Measurements from ENCODE around the gene RRN3. TPM values are rescaled to one million over a fixed set of nuclear protein-coding genes. Genes with fewer than 3 reads are reported as not detected.
"Not testable (repeated sequence)": the region's sequence is repeated elsewhere in the genome, so short reads cannot be mapped to it uniquely, and the experiment has no call there.

Gene RRN3
- polyA plus RNA-seq, 2 of the 4 experiments (the other 2 are of a cell fraction): 34.0 to 95.7 TPM

- no peak for DNase-seq (ENCODE audit: low read depth in 1 of 2, low spot score in 1 of 2)
- CTCF ChIA-PET: interaction anchor here (0.6 kb wide), 1 partner anchor 10 kb away, joined by 3 read pairs; no protein-coding TSS in a partner anchor
- H3K4me2 ChIP-seq: no peak overlapping the region
- H3K4me1 ChIP-seq: no peaks in the 10 kb centered on the region
- H3K9me3 ChIP-seq: no peaks in the 10 kb centered on the region
- POLR2A ChIA-PET: no interaction called here
- no peak for ATAC-seq
- no peak overlapping the region for H3K27ac ChIP-seq
- no peak for FAIRE-seq
- TF ChIP-seq SMC3 (IDR thresholded peaks at IDR 0.05) (no peak), RNF2 (IDR thresholded peaks at IDR 0.05; ENCODE audit: borderline replicate concordance, low read depth) (no peak)
- 91% methylated on average over 10 of the region's 10 CpGs for WGBS (ENCODE audit: missing lambda C conversion rate)
- H3K4me3 ChIP-seq: no peak overlapping the region
Observed at GRCh38 chr16:15052747-15053476, 41.2 kb downstream of the RRN3 start.

- no peak for TF ChIP-seq CBX8 (IDR thresholded peaks at IDR 0.05)
- no peak for TF ChIP-seq RAD21 (conservative IDR thresholded peaks at IDR 0.05 in 1 of 2, IDR thresholded peaks at IDR 0.05 in 1 of 2)
- TF ChIP-seq FOXS1 (CRISPR knock-in tag; IDR thresholded peaks at IDR 0.05): no peak
- TF ChIP-seq REST (IDR thresholded peaks at IDR 0.05): no peak
- TF ChIP-seq EHF (CRISPR knock-in tag; IDR thresholded peaks at IDR 0.05): no peak
- TF ChIP-seq CEBPB (IDR thresholded peaks at IDR 0.05): no peak
- no peak for TF ChIP-seq HEYL (CRISPR knock-in tag; IDR thresholded peaks at IDR 0.05)
- TF ChIP-seq ELK1 (IDR thresholded peaks at IDR 0.05; ENCODE audit: low read depth, low read length): no peak
- no peak for TF ChIP-seq MAZ (IDR thresholded peaks at IDR 0.05; ENCODE audit: borderline replicate concordance, low read depth, low read length)
- TF ChIP-seq MYC (IDR thresholded peaks at IDR 0.05; ENCODE audit: borderline replicate concordance, low read length): no peak
- TF ChIP-seq HDAC2 (IDR thresholded peaks at IDR 0.05): no peak
- TF ChIP-seq EP300 (IDR thresholded peaks at IDR 0.05): no peak
- TF ChIP-seq CTCF (IDR thresholded peaks at IDR 0.05): no peak
- no peak for TF ChIP-seq CHD2 (IDR thresholded peaks at IDR 0.05; ENCODE audit: low read length, partially characterized antibody)
- TF ChIP-seq KDM5A (IDR thresholded peaks at IDR 0.05): no peak
- no peak for TF ChIP-seq HES2 (IDR thresholded peaks at IDR 0.05)
- no peak for TF ChIP-seq BCL3 (IDR thresholded peaks at IDR 0.05)
- TF ChIP-seq EHMT2 (IDR thresholded peaks at IDR 0.05; ENCODE audit: low read depth): no peak
- TF ChIP-seq E2F6 (IDR thresholded peaks at IDR 0.05; ENCODE audit: borderline replicate concordance, low read depth): no peak
- Histone ChIP-seq H3K4me2 (no peak overlapping the region), H3K4me3 (no peak overlapping the region), H3K4me1 (no peaks in the 10 kb centered on the region), H3K27ac (no peak overlapping the region), H3K9me3 (no peaks in the 10 kb centered on the region)
- ATAC-seq (no peak), DNase-seq (ENCODE audit: low read depth in 1 of 2, low spot score in 1 of 2) (no peak), FAIRE-seq (no peak)
- WGBS (ENCODE audit: missing lambda C conversion rate): 93% methylated on average over 9 of the region's 9 CpGs
- CTCF ChIA-PET: interaction anchor here (1.1 kb wide), 1 partner anchor 21 kb away, joined by 3 read pairs; no protein-coding TSS in a partner anchor
- POLR2A ChIA-PET: no interaction called here
Observed at GRCh38 chr16:15051387-15051951, 42.6 kb downstream of the RRN3 start.

- H3K4me2 ChIP-seq; H3K4me1 ChIP-seq; CTCF ChIA-PET; H3K9me3 ChIP-seq; H3K4me3 ChIP-seq; POLR2A ChIA-PET; H3K27ac ChIP-seq; DNase-seq (ENCODE audit: low read depth in 1 of 2, low spot score in 1 of 2); ATAC-seq; FAIRE-seq: not testable (repeated sequence)
- 93% methylated on average over 1 of the region's 1 CpG for WGBS (ENCODE audit: missing lambda C conversion rate)
Observed at GRCh38 chr16:15050440-15050839, 43.6 kb downstream of the RRN3 start.
